ENCODE results near the gene GFM1. TPM values are rescaled to one million over a fixed set of nuclear protein-coding genes. Genes with fewer than 3 reads are reported as not detected.

The GFM1 gene
- total RNA-seq, 4 donors from 2014 or later: 23.8 to 59.7 (median 47.2) TPM

- 84 to 91% methylated on average over 1 of the region's 1 CpG for WGBS, 2 donors
- peaks cover 6 to 99% (median 17%) of the 10 kb centered on the region in 3 donors for H3K36me3 ChIP-seq
- no peaks in the 10 kb centered on the region for H3K9me3 ChIP-seq
- intact Hi-C loops (cut with DNase I): loop anchor here (10.0 kb wide), 1 partner anchor 122 kb away; no protein-coding TSS in a partner anchor
- no peak for TF ChIP-seq POLR2A (IDR thresholded peaks at IDR 0.05)
- TF ChIP-seq CTCF (IDR thresholded peaks at IDR 0.05): no peak
- peaks cover 0 to 4% (median 0%) of the 10 kb centered on the region in 3 donors for H3K4me1 ChIP-seq
- H3K27ac ChIP-seq: no peak overlapping the region
- no peaks in the 10 kb centered on the region for H3K27me3 ChIP-seq
- no peak overlapping the region for H3K4me3 ChIP-seq
- no peak for DNase-seq
These were observed 18.9 kb downstream of the GFM1 start for GRCh38 chr3:158663246-158663645.

DNA sequence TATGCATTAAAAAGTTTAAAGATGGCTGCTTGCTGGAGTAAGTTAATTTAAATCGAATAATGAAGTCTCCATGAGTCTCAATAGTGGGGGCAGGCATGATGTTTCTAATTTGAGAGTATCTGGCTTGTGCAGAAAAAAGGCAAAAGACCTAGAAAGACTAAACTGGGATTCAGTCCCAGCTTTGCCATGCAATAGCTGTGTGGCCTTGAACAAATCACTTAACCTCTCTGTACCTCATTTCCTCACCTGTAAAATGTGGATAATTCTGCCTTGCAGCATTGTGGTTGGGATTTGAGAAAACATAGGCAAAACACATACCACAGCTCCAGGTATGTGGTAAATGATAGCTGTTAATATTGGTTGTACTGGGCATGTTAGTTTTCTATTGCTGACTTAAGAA, 19.5 kb downstream of the GFM1 start:
- Histone ChIP-seq H3K4me1 (peaks cover 0 to 4% (median 0%) of the 10 kb centered on the region in 3 donors), H3K27ac (no peak overlapping the region), H3K4me3 (no peak overlapping the region), H3K27me3 (no peaks in the 10 kb centered on the region), H3K36me3 (peaks cover 6 to 98% (median 17%) of the 10 kb centered on the region in 3 donors), H3K9me3 (no peaks in the 10 kb centered on the region)
- 81 to 88% methylated on average over 1 of the region's 1 CpG for whole genome bisulfite sequencing, 2 donors
- no peak for TF ChIP-seq CTCF (IDR thresholded peaks at IDR 0.05)
- no peak for TF ChIP-seq POLR2A (IDR thresholded peaks at IDR 0.05)
- DNase-seq: no peak
- intact Hi-C loops (cut with DNase I): loop anchor here (10.0 kb wide), 1 partner anchor 121 kb away; no protein-coding TSS in a partner anchor

DNA sequence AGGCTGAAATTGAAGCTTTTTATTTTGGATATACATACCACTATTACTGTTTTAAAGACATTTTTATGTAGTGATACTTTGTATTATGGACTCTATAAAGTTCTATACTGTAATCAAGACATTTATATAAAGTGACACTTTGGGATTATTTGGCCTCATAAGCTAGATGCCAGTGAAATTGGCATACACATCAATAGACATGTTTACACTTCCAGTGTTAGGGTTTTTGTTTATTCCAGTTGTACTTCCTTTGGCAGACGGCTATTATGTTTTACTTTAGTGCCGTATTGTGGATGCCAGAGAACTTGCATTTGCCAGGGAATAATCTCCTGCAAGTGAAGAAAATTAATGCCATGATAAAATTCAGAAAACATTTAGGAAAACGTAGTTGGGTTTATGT, 22.1 kb downstream of the GFM1 start:
- Histone ChIP-seq H3K27me3 (no peaks in the 10 kb centered on the region), H3K27ac (no peak overlapping the region), H3K36me3 (peaks cover 6 to 90% (median 6%) of the 10 kb centered on the region in 3 donors), H3K4me3 (no peak overlapping the region), H3K4me1 (peaks cover 0 to 10% (median under 1%) of the 10 kb centered on the region in 3 donors), H3K9me3 (no peaks in the 10 kb centered on the region)
- intact Hi-C loops (cut with DNase I): loop anchor here (10.0 kb wide), 1 partner anchor 118 kb away; no protein-coding TSS in a partner anchor
- TF ChIP-seq CTCF (IDR thresholded peaks at IDR 0.05) (no peak), POLR2A (IDR thresholded peaks at IDR 0.05) (no peak)
- DNase-seq: no peak
- 66 to 76% methylated on average over 3 of the region's 3 CpGs for WGBS, 2 donors

GRCh38 chr3:158668506-158668905, 24.2 kb downstream of the GFM1 start:
- H3K27me3 ChIP-seq: no peaks in the 10 kb centered on the region
- no peak overlapping the region for H3K27ac ChIP-seq
- H3K9me3 ChIP-seq: no peaks in the 10 kb centered on the region
- peaks cover 0 to 28% (median 4%) of the 10 kb centered on the region in 3 donors for H3K4me1 ChIP-seq
- WGBS, 2 donors: 73 to 80% methylated on average over 2 of the region's 2 CpGs
- intact Hi-C loops (cut with DNase I): loop anchor here (10.0 kb wide), 1 partner anchor 116 kb away; no protein-coding TSS in a partner anchor
- no peak overlapping the region for H3K4me3 ChIP-seq
- DNase-seq: no peak
- no peak for TF ChIP-seq CTCF (IDR thresholded peaks at IDR 0.05)
- TF ChIP-seq POLR2A (IDR thresholded peaks at IDR 0.05): no peak
- peaks cover 5 to 69% (median 6%) of the 10 kb centered on the region in 3 donors for H3K36me3 ChIP-seq

DNA sequence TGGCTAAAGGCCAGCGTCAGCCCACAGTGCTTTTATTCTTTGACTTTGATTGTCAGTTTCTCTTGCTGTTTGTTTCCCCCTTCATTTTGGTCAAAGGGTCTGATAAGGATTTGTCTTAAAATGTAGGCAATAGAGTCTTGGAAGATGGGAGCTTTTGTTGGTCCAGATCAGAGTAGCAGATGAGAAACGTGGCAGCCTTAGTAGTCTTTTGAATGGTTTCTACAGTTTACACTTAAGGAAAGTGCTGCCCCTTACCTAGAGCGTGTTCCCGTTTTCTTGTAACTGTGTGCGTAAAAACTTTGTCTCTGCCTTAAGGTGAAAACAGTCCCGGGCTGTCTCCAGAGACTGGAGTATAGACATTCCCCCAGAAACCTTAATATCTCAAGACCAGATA, 27.5 kb downstream of the GFM1 start:
- Histone ChIP-seq H3K9me3 (no peaks in the 10 kb centered on the region), H3K4me3 (peak overlapping the region; percentile 46 to 79 (median 58)), H3K36me3 (peaks cover 0 to 44% (median 0%) of the 10 kb centered on the region in 3 donors), H3K4me1 (peaks cover 0 to 28% (median 4%) of the 10 kb centered on the region in 3 donors), H3K27ac (peak overlapping the region; percentile 79 to 92 (median 88)), H3K27me3 (no peaks in the 10 kb centered on the region)
- intact Hi-C loops (cut with DNase I): no loop called here
- TF ChIP-seq CTCF (IDR thresholded peaks at IDR 0.05) (no peak), POLR2A (IDR thresholded peaks at IDR 0.05) (no peak)
- 3 to 5% methylated on average over 6 of the region's 6 CpGs for WGBS, 2 donors
- no peak for DNase-seq

Measured in esophagus squamous epithelium (tissue), 5 donors.